Stimulated activated CD8-positive, alpha-beta memory T cell treated with anti-CD3 and anti-CD28 coated beads, Interleukin-7, amount 100 ng/mL, for 1 hour (primary cell): Measurements from ENCODE around the gene CPEB4.

ENCODE experiments used
- DNase-seq, 2 donors: peaks; one replicate each; pipeline ENCODE4 v3.0.0-alpha.2; 2020; ENCODE audit warnings: low read depth in 2 of 2

Gene CPEB4

DNA sequence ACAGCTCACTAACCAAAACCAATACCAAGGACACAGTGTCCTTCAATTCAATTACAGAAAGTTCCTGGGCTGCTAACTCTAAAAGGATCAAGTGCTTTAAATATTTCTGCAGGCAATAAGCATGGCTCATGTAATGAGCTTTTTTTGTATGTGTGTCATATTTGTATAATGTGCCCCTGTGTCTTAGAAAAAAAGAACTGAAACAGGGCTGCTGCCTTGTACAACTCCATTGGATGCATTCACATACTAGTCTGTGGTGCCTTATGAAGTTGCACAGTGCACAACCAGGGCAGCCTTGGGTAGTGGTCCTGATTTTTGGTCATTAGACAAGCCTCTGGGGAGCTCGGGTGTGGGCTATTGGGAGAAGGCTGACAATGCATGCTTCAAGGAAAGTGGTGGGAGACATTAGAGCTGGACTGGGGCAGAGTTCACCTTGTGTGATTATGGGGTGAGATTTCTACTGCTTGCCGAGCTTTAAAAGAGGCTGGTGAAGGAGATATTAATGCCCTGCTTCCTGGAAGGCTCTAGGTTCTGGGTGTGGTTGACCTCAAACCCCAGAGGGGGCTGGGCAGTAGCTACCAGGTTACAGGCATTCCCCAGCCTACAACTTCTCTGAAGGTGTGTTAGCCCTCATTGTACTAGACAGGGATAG, 3.6 kb upstream of the CPEB4 start:
- no peak for DNase-seq

DNA sequence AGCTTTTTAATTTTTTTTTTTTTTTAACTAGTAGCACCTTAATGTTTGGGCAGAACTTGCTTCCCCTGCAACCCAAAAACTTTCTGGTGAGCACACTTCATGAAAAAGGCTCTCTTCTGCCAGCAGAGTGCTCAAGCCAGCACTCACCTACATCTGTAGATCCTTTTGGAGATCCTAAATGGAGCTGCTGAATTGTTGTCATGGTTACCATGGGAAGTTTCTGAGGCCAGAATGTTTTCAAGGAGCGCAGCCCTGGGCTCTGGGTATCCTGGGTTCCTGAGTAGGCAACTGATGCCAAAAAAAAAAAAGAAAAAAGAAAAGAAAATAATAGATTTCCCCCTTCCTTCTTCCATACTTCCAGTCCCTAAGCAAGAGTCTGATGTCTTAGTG, 3.1 kb upstream of the CPEB4 start:
- DNase-seq = no peak

DNA sequence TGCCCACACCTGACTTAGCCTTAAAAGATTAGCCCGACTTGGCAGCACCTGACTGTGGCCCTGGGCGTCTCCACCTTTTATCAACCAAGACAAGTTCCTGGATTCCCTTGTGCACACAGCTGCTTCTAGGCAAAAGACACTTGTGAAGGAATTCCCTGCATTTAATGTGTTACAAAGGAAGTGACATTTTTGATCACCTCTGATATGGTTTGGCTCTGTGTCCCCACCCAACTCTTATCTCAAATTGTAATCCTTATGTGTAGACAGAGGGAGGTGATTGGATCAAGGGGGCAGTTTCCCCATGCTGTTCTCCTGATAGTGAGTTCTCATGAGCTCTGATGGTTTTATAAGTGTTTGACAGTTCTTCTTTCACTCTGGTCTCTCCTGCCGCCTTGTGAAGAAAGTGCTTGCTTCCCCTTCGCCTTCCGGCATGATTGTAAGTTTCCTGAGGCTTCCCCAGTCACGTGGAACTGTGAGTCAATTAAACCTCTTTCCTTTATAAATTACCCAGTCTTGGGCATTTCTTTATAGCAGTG, 2.6 kb upstream of the CPEB4 start:
- DNase-seq = no peak

DNA sequence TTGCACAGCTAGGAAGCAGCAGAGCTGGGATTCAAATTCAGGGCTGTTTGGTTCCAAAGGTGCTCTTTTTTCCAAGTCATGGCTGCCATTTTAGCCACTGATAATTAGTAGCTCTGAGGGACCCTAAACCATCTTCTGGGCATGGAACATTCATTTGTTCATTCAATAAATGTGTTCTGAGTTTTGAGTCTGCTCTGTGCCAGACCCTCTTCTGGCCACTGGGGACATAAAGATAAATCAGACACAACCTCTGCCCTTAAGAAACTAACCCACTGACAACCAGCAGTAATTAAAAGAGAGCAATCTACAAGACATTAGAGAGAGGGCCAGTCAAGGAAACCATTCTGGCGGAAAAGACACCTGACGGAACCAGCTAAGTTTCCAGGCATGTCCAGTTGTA, 2.0 kb upstream of the CPEB4 start:
- no peak for DNase-seq

DNA sequence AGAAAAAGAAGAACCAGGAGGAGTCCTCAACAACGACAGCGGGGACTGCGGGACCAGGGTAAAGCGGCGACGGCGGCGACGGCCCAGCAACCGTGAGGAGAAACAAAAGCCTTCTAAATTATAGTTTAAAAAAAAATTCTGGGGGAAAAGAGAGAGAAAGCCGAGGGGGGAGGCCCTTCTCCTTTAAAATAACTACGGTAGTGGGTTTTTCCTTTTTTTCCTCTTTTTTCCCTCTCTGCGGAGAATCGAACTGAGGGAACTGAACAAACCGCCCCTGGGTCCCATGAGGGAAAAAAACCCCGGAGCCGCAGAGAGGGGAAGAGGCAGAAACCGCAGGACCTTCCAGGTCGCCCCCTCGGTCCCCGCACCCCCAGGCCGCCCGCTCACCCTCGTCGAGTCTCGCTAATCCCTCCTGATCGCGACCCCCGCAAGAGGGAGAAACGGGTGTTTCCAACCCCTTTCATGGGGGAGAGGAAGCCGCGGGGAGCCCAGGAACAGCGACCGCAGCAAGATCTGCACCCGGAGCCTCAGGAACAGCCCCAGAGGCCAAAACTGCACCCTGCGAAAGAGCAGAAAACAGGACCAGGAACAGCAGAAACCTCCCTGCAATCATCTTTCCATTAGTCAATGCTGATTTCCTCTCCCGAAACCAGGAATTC, 453 bp downstream of the CPEB4 start:
- DNase-seq = no peak

DNA sequence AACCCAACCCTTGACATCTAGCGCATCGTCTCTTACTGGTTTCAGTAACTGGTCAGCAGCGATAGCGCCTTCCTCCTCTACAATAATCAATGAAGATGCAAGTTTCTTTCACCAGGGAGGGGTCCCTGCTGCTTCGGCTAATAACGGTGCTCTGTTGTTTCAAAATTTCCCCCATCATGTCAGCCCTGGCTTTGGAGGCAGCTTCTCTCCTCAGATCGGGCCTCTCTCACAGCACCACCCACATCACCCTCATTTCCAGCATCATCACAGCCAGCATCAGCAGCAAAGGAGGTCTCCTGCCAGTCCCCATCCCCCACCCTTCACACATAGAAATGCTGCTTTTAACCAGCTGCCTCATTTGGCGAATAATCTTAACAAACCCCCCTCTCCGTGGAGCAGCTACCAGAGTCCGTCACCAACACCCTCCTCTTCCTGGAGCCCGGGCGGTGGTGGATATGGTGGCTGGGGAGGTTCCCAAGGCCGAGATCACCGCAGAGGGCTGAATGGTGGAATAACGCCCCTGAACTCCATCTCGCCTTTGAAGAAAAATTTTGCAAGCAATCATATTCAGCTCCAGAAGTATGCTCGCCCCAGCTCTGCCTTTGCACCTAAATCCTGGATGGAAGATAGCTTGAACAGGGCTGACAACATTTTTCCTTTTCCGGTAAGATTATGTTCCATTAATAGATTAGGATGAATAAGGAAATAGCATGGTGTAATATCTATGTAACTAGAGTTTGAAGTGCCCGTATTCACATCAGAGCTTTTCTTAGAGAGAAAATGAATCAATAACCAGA, 2.2 kb downstream of the CPEB4 start:
- no peak for DNase-seq

DNA sequence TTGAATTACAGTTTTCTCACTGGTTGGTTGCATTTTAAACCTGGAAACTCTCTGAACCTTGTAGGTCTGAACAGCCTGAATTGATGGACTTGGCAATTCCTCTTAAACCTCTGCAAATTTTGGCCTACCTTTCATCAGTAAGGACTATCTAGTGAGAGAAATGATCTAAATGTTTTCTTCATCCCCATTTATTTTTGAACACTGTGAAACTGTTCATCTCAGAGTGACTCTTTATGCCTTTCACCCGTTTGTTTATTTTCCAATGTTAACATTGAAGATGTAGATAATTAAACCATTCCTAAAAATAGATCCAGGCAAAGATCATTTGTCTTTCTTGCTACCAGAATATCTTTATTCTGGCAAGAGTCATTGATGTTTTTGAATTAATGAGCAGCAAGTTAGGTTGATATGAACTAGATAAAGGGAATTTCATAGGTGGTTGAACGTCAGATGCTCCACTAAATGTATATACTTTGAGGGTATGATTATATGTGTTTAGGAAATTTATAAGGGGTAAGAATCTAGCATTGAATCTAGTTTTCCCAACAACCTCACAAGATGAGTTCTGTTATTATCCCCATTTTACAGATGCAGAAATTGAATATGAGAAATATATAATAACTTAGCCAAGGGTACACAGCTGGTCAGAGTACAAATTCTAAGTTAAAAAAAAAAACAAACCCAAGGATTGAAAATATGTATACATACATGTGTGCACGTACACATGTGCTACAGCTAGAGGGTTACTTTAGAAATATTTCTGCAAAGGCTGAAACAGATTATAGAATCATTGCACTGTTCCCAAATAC, 3.4 kb downstream of the CPEB4 start:
- DNase-seq = no peak

DNA sequence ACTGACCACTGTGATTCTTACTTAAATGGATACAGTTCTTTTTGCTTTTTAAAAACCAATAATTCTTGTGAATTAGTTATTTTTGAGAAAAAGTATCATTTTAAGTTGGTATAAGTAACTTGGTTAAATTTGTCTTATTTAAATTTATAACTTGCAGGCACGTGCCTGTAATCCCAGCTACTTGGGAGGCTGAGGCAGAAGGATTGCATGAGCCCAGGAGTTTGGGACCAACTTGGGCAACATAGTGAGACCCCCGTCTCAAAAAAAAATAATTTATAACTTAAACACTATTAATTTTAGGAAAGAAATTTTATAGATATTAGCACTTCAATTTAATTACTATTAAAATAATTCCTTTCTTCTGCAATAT, 5.0 kb downstream of the CPEB4 start:
- no peak for DNase-seq

DNA sequence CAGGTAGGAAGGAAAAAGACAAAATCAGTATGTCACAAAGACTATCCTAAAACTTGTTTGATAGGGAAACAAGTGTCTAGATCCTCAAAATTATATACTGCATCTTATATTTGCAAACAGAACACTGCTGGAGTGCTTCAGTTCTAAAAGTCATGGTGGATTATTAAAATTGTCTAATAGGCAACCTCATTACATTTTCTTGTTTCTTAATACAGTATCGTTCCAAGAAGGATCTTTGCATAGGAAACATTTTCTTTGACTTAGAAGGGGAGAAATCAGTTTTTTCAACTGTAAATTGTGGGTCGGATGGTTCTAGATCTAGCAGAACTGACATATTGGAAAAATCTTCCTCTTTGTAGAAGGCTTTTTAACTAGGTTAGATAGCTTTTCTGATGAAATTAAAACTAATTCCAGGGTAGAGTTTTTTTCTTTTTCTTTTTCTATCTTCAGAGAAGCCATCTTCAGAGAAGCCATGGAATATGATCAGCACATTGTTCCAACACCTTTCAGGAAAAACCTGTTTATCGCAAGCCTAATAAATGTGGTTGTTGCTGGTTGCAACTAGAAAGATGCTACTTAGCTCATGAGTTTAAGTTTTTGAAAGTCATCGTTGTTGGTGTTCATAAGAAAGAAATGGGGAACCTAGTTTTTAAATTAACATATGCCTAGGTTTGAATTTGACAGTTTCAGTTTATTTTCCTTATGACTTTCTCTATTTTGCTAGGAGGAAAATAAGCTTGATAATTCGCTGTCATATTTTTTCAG, 7.4 kb downstream of the CPEB4 start:
- DNase-seq = no peak

DNA sequence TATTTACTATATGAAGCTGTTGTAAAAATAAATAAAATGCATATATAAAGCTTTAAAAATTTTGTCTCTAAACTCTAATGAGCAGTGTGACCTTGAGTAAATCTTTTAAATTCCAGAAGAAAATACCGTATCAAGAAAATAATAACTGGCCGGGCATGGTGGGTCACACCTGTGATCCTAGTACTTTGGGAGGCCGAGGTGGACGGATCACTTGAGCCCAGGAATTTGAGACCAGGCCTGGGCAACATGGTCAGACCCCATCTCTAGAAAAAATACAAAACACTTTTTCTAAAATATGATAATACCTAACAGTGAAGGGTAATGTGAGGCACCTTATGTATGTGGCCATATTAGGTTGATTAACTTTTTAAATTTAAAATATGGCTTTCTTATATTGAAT, 8.5 kb downstream of the CPEB4 start:
- no peak for DNase-seq

DNA sequence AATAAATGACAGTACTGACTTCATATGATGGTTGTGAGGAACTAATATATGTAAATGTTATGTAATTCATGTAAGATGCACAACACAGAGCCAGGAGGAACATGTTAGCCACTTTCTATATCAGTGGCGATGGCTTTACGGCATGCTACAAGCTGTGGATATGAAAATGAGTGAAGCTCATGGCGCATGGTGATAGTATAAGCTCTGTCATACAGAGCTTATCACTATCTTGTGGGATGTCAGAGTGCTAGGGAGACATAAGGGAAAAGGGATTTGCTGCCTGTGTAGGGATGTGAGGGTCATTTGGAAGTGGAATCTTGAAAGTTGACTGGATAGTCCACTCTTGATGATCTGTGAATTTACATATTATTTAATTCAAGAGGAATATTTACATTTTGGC, 13.6 kb downstream of the CPEB4 start:
- DNase-seq = no peak

DNA sequence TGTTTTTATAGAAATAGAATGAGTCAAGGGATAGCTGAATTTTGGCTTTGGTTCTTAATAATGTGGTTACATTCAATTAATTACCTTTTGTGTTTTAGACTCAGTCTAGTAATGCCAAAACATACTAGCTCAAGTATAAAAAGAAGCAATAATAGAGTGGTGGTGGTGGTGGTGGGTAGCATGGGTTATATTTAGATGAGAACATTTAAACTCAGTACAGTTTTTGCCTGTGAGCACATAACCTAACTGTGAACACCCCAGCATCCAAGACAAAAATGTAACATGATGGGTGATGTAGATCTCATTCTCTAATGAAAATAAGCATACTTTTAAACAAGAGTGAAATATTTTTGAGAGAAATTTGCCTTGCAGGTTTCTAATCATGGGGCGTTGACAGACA, 14.2 kb downstream of the CPEB4 start:
- no peak for DNase-seq

DNA sequence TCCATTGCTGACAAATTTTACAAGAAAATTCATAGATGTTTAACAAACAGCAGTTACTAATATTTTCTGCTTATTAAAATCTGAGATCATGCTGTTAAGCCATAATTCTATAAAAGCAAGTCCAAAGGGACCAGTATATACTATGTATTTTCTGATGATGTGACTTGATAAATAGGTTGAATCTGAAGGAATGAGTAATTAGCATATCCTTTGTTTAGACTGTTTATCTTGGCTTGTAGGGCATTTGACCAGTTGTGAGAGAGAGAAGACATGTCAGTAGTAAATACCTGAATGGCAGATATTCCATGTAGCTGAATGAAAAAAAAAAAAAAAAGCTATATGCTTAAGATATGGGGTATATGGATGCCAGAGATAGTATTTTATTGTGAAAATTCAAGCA, 14.6 kb downstream of the CPEB4 start:
- no peak for DNase-seq

DNA sequence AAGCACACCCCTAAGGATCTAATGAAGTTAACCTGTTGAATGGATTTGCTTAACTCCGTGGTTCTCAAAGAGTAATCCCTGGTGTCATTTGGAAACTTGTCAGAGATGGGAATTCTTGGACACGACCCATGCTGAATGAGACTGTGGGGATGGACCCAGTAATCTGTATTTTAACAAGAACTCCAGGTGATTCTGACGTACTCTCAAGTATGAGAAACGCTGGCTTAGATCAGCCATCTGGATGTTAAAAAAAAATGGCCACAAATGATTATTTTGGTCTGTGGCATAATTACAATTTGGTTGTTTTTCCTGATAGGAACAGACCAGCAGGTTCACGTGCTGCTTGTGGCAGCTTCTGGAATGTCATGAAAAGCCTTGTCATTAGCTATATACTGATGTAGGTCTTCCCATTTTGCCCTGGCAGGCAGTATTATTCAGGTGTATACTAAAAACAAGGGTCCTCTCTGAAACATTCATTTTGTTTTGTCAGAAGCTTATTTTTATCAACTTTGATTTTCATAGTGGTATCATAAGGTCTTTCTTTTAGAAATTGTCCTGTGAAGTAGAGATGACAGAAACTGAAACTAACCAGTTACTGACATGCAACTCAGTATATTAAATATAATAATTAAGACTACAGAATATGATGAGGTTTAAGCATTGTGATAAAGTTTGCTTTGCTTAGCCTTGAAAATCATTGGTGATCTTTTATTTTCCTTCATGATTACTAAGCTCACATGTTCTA, 15.4 kb downstream of the CPEB4 start:
- DNase-seq = no peak

DNA sequence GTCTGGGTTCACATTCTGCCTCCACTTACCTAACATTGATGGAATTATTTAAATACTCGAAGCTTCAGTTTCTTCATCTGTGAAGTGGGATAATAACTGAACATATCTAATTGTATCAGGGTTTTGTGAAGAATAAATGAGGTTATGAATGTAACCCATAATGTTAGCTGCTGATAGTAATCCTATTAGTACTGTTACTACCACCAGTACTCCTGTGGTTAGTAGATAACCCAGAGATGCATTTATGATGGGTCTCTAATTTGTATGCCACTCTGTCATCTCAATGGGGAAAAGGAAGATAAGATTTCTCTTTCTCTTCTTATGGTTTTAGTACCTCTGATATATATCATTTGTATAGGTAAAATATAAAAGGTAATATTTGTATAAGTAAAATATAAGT, 16.0 kb downstream of the CPEB4 start:
- DNase-seq = no peak

DNA sequence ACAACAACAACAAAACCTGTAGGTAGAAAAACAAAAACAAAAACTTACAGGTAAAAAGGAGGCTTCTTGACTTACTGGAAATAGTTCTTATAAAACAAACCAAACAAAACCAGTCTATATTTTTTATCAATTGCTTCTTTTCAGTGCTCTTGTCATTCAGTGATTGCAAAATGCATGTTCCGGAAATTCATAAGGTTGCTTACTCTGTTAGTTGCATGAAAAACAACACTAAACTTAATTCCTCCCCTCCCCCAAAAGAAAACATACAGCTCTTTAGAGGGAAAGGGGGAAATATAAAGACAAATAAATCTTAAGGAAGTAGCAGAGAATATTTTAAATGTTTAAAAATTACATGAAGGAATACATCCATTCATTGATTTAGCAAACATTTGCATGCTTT, 19.1 kb downstream of the CPEB4 start:
- DNase-seq = no peak

DNA sequence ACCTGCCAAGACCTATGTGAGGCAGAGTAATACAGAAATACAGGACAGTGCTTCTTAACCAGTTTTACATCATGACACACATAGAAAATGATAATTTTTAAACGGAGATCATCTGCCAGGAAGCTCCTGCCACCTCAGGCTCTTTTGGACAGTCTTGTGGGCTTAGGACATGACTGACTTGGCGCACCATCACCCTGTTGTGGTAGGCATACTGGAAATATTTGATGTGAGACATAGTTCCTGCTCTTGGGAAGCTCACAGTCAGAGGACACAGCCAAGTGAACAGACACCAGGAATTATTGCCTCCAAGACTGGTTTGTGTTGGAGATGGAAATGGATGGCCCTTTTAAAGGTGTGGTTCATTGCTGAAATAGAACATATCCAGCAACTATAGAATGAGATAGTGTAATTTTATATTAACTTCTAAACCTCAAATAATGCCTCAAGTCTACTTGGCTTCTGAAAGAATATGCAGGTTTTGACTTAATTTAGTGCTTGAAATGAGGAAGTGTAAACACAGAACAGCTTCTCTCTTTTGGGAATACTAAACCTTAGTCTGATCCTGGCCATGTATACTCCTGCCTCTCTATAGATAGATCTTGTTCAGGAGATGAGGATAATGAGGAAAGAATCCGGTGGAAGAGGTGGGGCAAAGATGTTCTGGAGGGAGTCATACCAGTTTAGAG, 19.7 kb downstream of the CPEB4 start:
- DNase-seq = no peak

DNA sequence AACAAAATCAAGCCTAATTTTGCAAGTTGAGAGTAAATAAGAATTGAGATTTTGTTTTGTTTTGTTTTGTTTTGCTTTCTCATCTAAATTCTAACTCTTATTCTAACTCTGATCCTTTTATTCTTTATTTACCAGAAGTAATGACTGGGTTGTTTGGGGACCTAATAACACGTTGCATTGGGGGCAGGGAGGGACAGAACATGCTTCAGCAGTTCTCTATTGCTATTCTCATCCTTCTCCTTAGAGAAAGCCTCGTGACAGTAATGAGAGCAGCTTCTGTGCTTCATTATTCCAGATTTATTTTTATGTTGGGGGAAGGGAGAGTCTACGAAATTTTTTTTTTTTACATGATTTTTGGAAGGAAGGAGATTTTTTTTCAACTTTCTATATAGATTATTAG, 21.1 kb downstream of the CPEB4 start:
- DNase-seq = no peak

DNA sequence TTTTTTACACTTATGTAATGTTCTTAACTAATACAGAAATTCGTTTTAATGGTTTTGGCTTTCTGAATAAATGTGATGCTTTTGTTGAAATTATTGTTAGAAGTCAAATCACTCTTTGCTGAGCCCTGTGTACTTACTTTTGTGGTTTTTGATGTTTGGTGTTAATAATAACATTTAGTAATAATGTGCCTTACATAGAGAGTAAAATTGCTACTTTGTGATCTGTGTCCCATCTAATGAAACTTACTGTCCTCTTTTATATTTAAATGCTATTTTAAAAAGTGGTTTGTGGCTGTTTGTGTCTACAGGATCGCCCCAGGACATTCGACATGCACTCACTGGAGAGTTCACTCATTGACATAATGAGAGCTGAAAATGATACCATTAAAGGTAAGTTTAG, 22.1 kb downstream of the CPEB4 start:
- DNase-seq = no peak

DNA sequence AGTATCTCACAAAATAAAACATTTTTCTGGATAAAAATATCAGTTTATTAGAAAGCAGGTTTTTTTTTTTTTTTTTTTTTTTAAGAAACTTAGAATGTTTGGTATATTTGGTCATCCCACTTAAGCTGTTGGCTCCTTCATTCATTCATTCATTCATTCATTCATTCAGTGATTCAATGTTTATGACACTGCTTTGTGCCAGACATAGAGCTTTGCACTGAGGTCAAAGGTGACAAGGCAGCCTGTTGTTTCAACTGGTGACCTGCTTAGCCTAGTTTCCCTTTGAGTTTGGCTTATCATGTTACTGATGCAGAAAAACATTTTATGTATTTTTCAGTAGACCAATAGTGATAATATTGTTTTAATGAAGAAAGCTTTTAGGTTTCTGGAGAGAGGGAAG, 23.5 kb downstream of the CPEB4 start:
- no peak for DNase-seq
